CD14-positive monocyte (primary cell): ENCODE results near the gene POU2F1. TPM values are rescaled to one million over a fixed set of nuclear protein-coding genes. Genes with fewer than 3 reads are reported as not detected.

Source experiments
- DNase-seq, 3 donors: peaks; one replicate each; pipeline ENCODE4 v3.0.0-alpha.2; 2011 to 2022
- H2AFZ ChIP-seq: 2 replicates; pipeline ENCODE4 v1.6.0; 2012; ENCODE audit warnings: mild to moderate bottlenecking, low read depth, low read length, inconsistent platforms; ENCODE audit not compliant: insufficient read depth, poor library complexity, severe bottlenecking
- H3K27ac ChIP-seq, 2 donors: 1 replicate in 1 of 2; 2 replicates in 1 of 2; pipeline ENCODE4 v1.5.1; 2012 to 2013; ENCODE audit warnings: low read length in 2 of 2, control low read depth in 1 of 2, inconsistent platforms in 1 of 2, low read depth in 1 of 2, mild to moderate bottlenecking in 1 of 2
- H3K27me3 ChIP-seq, 2 donors: one replicate each; pipeline versions ENCODE4 v1.6.0 to v1.6.1; 2011 to 2013; ENCODE audit warnings: low read length in 2 of 2; ENCODE audit not compliant: control insufficient read depth in 2 of 2, insufficient read depth in 2 of 2
- H3K36me3 ChIP-seq, 2 donors: replicated peaks in 1 of 2; 1 replicate in 1 of 2; 2 replicates in 1 of 2; pipeline versions ENCODE4 v1.5.1 to v1.6.1; 2012 to 2013; ENCODE audit warnings: low read length in 2 of 2, control low read depth in 1 of 2, inconsistent platforms in 1 of 2, mild to moderate bottlenecking in 1 of 2; ENCODE audit not compliant: insufficient read depth in 2 of 2, control insufficient read depth in 1 of 2
- H3K4me1 ChIP-seq, 2 donors: 1 replicate in 1 of 2; 2 replicates in 1 of 2; pipeline versions ENCODE4 v1.5.1 to v1.6.1; 2012 to 2013; ENCODE audit warnings: low read length in 2 of 2, control low read depth in 1 of 2, inconsistent platforms in 1 of 2, mild to moderate bottlenecking in 1 of 2, moderate library complexity in 1 of 2; ENCODE audit not compliant: insufficient read depth in 2 of 2, control insufficient read depth in 1 of 2
- H3K4me2 ChIP-seq: replicated peaks from 2 replicates; pipeline ENCODE3; 2012; ENCODE audit warnings: low read length, moderate library complexity, mild to moderate bottlenecking; ENCODE audit not compliant: poor library complexity, severe bottlenecking; ENCODE audit errors: extremely low read depth
- H3K4me3 ChIP-seq, 3 experiments: fragments of 200-600 bp in 1 of 3; sonication (generic) in 1 of 3; replicated peaks in 1 of 3; 1 replicate in 2 of 3; 2 replicates in 1 of 3; pipeline ENCODE4 v1.5.1; 2011 to 2013; ENCODE audit warnings: low read length in 3 of 3, mild to moderate bottlenecking in 3 of 3, control low read depth in 2 of 3, low read depth in 2 of 3, inconsistent platforms in 1 of 3, moderate library complexity in 1 of 3
- H3K79me2 ChIP-seq: 2 replicates; pipeline ENCODE4 v1.6.0; 2012; ENCODE audit warnings: mild to moderate bottlenecking, control low read depth, inconsistent platforms, low read length, moderate library complexity; ENCODE audit not compliant: insufficient read depth
- H3K9ac ChIP-seq: 2 replicates; pipeline ENCODE4 v1.6.0; 2017; ENCODE audit warnings: low read length, mild to moderate bottlenecking; ENCODE audit not compliant: insufficient read depth, poor library complexity, severe bottlenecking
- H3K9me3 ChIP-seq, 2 donors: replicated peaks in 1 of 2; 1 replicate in 1 of 2; 2 replicates in 1 of 2; pipeline versions ENCODE4 v1.5.1 to v1.6.1; 2012 to 2013; ENCODE audit warnings: low read length in 2 of 2, control low read depth in 1 of 2; ENCODE audit not compliant: control insufficient read depth in 1 of 2, insufficient read depth in 1 of 2
- H4K20me1 ChIP-seq: 2 replicates; pipeline ENCODE4 v1.6.0; 2012; ENCODE audit warnings: mild to moderate bottlenecking, low read length, control low read depth, moderate library complexity; ENCODE audit not compliant: insufficient read depth
- H3K27ac Mint-ChIP-seq, 7 donors: one replicate each; pipeline ENCODE4 v1.8.0; 2020; ENCODE audit warnings: mild to moderate bottlenecking in 7 of 7, mixed read lengths in 7 of 7, moderate library complexity in 6 of 7, inconsistent platforms in 2 of 7
- H3K27me3 Mint-ChIP-seq, 3 donors: one replicate each; pipeline ENCODE4 v1.8.0; 2021 to 2022; ENCODE audit warnings: low read depth in 3 of 3, mild to moderate bottlenecking in 3 of 3, mixed read lengths in 3 of 3, moderate library complexity in 3 of 3, inconsistent platforms in 1 of 3
- H3K36me3 Mint-ChIP-seq, 2 donors: one replicate each; pipeline ENCODE4 v1.8.0; 2020; ENCODE audit warnings: mixed read lengths in 2 of 2, inconsistent platforms in 1 of 2, mild to moderate bottlenecking in 1 of 2
- H3K4me1 Mint-ChIP-seq: one replicate; pipeline ENCODE4 v1.8.0; 2020; ENCODE audit warnings: mild to moderate bottlenecking, mixed read lengths
- H3K4me3 Mint-ChIP-seq, 2 donors: one replicate each; pipeline ENCODE4 v1.8.0; 2020; ENCODE audit warnings: mild to moderate bottlenecking in 2 of 2, mixed read lengths in 2 of 2, moderate library complexity in 1 of 2
- H3K9me3 Mint-ChIP-seq, 7 donors: one replicate each; pipeline ENCODE4 v1.8.0; 2020 to 2022; ENCODE audit warnings: mixed read lengths in 7 of 7, mild to moderate bottlenecking in 6 of 7, moderate library complexity in 6 of 7, inconsistent platforms in 2 of 7
- CTCF ChIP-seq: fragments of 200-600 bp; IDR thresholded peaks from one replicate; pipeline ENCODE4 v1.8.0; 2022; ENCODE audit warnings: antibody characterized with exemption, mild to moderate bottlenecking
- WGBS: methylation state at CpG from one replicate; pipeline ENCODE4 v1.1.5; 2013; ENCODE audit warnings: missing lambda C conversion rate; ENCODE audit not compliant: insufficient coverage; 5-methylcytosine and 5-hydroxymethylcytosine counted together
- intact Hi-C, 2 donors: fragments of 100-400 bp; cut with micrococcal nuclease; formaldehyde crosslinking; loops; one replicate each; pipeline versions ENCODE4 v1.15.0 to v1.15.1; 2023
- polyA plus RNA-seq, 3 donors: library from polyadenylated mRNA; depleted of rRNA in 1 of 3; unstranded in 2 of 3; stranded (reverse) in 1 of 3; fragments of 300-500 nt in 2 of 3; fragments of >200 nt in 1 of 3; fragmentation: Illumina TruSeq in 2 of 3; gene quantifications; 1 replicate in 2 of 3; 2 replicates in 1 of 3; pipeline ENCODE4 v1.2.3, GENCODE V29; 2012 to 2021

POU2F1 gene
- polyA plus RNA-seq, 3 donors = 2.3 to 4.2 (median 3.9) TPM

- Histone ChIP-seq H3K27ac (no peak overlapping the region), H3K4me3 (no peak overlapping the region), H3K27me3 (no peaks in the 10 kb centered on the region), H4K20me1 (no peaks in the 10 kb centered on the region), H3K36me3 (no peaks in the 10 kb centered on the region), H3K4me2 (no peak overlapping the region), H2AFZ (no peak overlapping the region), H3K9ac (no peak overlapping the region), H3K79me2 (no peaks in the 10 kb centered on the region), H3K4me1 (no peaks in the 10 kb centered on the region), H3K9me3 (peaks cover 22 to 26% of the 10 kb centered on the region in 2 donors)
- intact Hi-C loops = no loop called here
- no peak for DNase-seq
- H3K36me3 Mint-ChIP-seq = peaks cover 0 to 2% of the 10 kb centered on the region in 2 donors
- no peak for TF ChIP-seq CTCF
- no peak overlapping the region for H3K4me3 Mint-ChIP-seq
- WGBS = 98% methylated on average over 9 of the region's 15 CpGs
- H3K9me3 Mint-ChIP-seq = peaks cover 20 to 29% (median 24%) of the 10 kb centered on the region in 7 donors
- H3K4me1 Mint-ChIP-seq = no peaks in the 10 kb centered on the region
- no peak overlapping the region for H3K27ac Mint-ChIP-seq
- H3K27me3 Mint-ChIP-seq = peaks cover 0 to 2% (median 2%) of the 10 kb centered on the region in 3 donors
These were observed 9.6 kb upstream of the POU2F1 start for GRCh38 chr1:167210966-167211674.

- Histone ChIP-seq H3K9ac (no peak overlapping the region), H3K79me2 (no peaks in the 10 kb centered on the region), H2AFZ (no peak overlapping the region), H3K4me3 (no peak overlapping the region), H3K4me1 (no peaks in the 10 kb centered on the region), H3K36me3 (no peaks in the 10 kb centered on the region), H3K27me3 (no peaks in the 10 kb centered on the region), H3K27ac (no peak overlapping the region), H3K9me3 (peaks cover 22 to 26% of the 10 kb centered on the region in 2 donors), H3K4me2 (no peak overlapping the region), H4K20me1 (no peaks in the 10 kb centered on the region)
- H3K4me1 Mint-ChIP-seq = no peaks in the 10 kb centered on the region
- no peak for TF ChIP-seq CTCF
- no peak for DNase-seq
- H3K36me3 Mint-ChIP-seq = peaks cover 0 to 2% of the 10 kb centered on the region in 2 donors
- H3K4me3 Mint-ChIP-seq = no peak overlapping the region
- H3K27ac Mint-ChIP-seq = no peak overlapping the region
- H3K9me3 Mint-ChIP-seq = peaks cover 20 to 29% (median 24%) of the 10 kb centered on the region in 7 donors
- H3K27me3 Mint-ChIP-seq = peaks cover 0 to 2% (median 2%) of the 10 kb centered on the region in 3 donors
- intact Hi-C loops = no loop called here
These were observed 8.7 kb upstream of the POU2F1 start for GRCh38 chr1:167212025-167212424.
